ENCODE measurements around the gene C1orf226. TPM values are rescaled to one million over a fixed set of nuclear protein-coding genes. Genes with fewer than 3 reads are reported as not detected.

The C1orf226 gene
- total and polyA plus RNA-seq, 2 of the 8 experiments (the other 6 are each of a cell fraction or from before 2014, with no cell fraction given), result 8.2 to 18.8 TPM

GRCh38 chr1:162422662-162423375, 41.3 kb downstream of the C1orf226 start:
- Histone ChIP-seq H2BK20ac (ENCODE audit: low read length) (no peak overlapping the region), H3K79me2 (ENCODE audit: control insufficient read depth in 1 of 2, insufficient read depth in 2 of 2, low read length in 2 of 2) (no peaks in the 10 kb centered on the region), H3K23ac (ENCODE audit: insufficient read length) (no peak overlapping the region), H3K23me2 (ENCODE audit: low read depth, low read length) (no peaks in the 10 kb centered on the region), H3K9me3 (ENCODE audit: insufficient read depth in 2 of 2, low read depth in 1 of 2, low read length in 1 of 2) (no peaks in the 10 kb centered on the region), H4K20me1 (replicated peaks in 1 of 2; ENCODE audit: control insufficient read depth in 1 of 2, insufficient read depth in 2 of 2, low read length in 2 of 2) (no peaks in the 10 kb centered on the region), H3K27me3 (replicated peaks in 1 of 4; ENCODE audit: control insufficient read depth in 3 of 4, extremely low read depth in 1 of 4, insufficient read depth in 3 of 4, low read length in 3 of 4) (no peaks in the 10 kb centered on the region), H2BK12ac (ENCODE audit: low read depth, low read length) (no peak overlapping the region), H3K14ac (ENCODE audit: insufficient read length) (no peak overlapping the region), H2BK15ac (ENCODE audit: low read length) (no peak overlapping the region), H3K9ac (replicated peaks in 1 of 4; ENCODE audit: extremely low read depth in 1 of 4, low read depth in 3 of 4, low read length in 3 of 4) (no peak overlapping the region), H4K91ac (replicated peaks; ENCODE audit: insufficient read length, low read length) (no peak overlapping the region), H3K4ac (replicated peaks; ENCODE audit: insufficient read length, low read depth, low read length) (no peak overlapping the region), H4K5ac (ENCODE audit: insufficient read length, low read depth, low read length) (no peak overlapping the region), H2BK5ac (ENCODE audit: low read depth, low read length) (no peak overlapping the region), H3K36me3 (ENCODE audit: control insufficient read depth in 2 of 4, insufficient read depth in 4 of 4, low read length in 3 of 4) (no peaks in the 10 kb centered on the region), H3K27ac (ENCODE audit: low read depth, low read length) (no peak overlapping the region), H2AFZ (ENCODE audit: low read length) (no peak overlapping the region), H3K4me1 (replicated peaks in 1 of 4; ENCODE audit: control insufficient read depth in 3 of 4, insufficient read depth in 4 of 4, low read length in 3 of 4) (no peaks in the 10 kb centered on the region), H3K4me3 (ENCODE audit: extremely low read depth in 1 of 4, insufficient read depth in 2 of 4, low read depth in 3 of 4, low read length in 4 of 4) (no peak overlapping the region), H3K56ac (replicated peaks; ENCODE audit: insufficient read length, low read depth, low read length) (no peak overlapping the region), H4K8ac (ENCODE audit: extremely low read depth, insufficient read depth, low read length) (no peak overlapping the region), H2BK120ac (replicated peaks; ENCODE audit: low read depth, low read length) (no peak overlapping the region), H2AK5ac (ENCODE audit: low read depth, low read length) (no peak overlapping the region), H3K4me2 (ENCODE audit: insufficient read depth in 1 of 2, low read depth in 2 of 2, low read length in 2 of 2) (no peak overlapping the region), H3K79me1 (ENCODE audit: low read depth, low read length) (no peaks in the 10 kb centered on the region), H3K18ac (ENCODE audit: extremely low read depth, low read length) (no peak overlapping the region)
- no peak for DNase-seq (ENCODE audit: low read depth in 1 of 2, low spot score in 2 of 2)
- ChIA-PET CTCF (ENCODE audit: partially characterized antibody) (interaction anchor here (0.9 kb wide), 1 partner anchor 519 kb away, joined by 3 read pairs; no protein-coding TSS in a partner anchor), POLR2A (ENCODE audit: partially characterized antibody) (no interaction called here)
- no peak for FAIRE-seq
- 96% methylated on average over 10 of the region's 10 CpGs; no CpG with 5 or more reads in 1 of the 2 experiments for WGBS, 2 experiments (ENCODE audit: extremely low coverage in 1 of 2, insufficient coverage in 1 of 2, insufficient read length in 1 of 2, insufficient replicate concordance in 2 of 2, low coverage in 1 of 2, low lambda C conversion rate in 2 of 2, missing lambda C conversion rate in 1 of 2)
- TF ChIP-seq TBP (IDR thresholded peaks at IDR 0.05; ENCODE audit: low read depth, low read length) (no peak), SIRT6 (IDR thresholded peaks at IDR 0.05; ENCODE audit: low read length) (no peak), TCF12 (IDR thresholded peaks at IDR 0.05; ENCODE audit: low read depth, low read length) (no peak), CBX5 (IDR thresholded peaks at IDR 0.05; ENCODE audit: low read depth, low read length) (no peak), MAX (IDR thresholded peaks at IDR 0.05) (no peak), BACH1 (IDR thresholded peaks at IDR 0.05; ENCODE audit: low read length) (no peak), KDM1A (IDR thresholded peaks at IDR 0.05; ENCODE audit: borderline replicate concordance, low read length) (no peak), YY1 (IDR thresholded peaks at IDR 0.05; ENCODE audit: low read depth, low read length) (no peak), CTBP2 (IDR thresholded peaks at IDR 0.05; ENCODE audit: borderline replicate concordance, insufficient read depth, insufficient read length, low read length) (no peak)

Data from H1 (cell line).